ENCODE measurements around the gene DDX24.

DDX24 gene

GRCh38 chr14:94116701-94117100 is 35.7 kb upstream of the DDX24 start:
- in situ Hi-C loops (cut with HindIII; ENCODE audit: low pct_ligation_motif_present, low pct_unique_long_range_greater_than_20kb, low sequenced_read_pairs), result no loop called here
- no peak for DNase-seq

- in situ Hi-C loops (cut with HindIII; ENCODE audit: low pct_ligation_motif_present, low pct_unique_long_range_greater_than_20kb, low sequenced_read_pairs), result no loop called here
- DNase-seq, result no peak
These were observed 34.6 kb upstream of the DDX24 start for GRCh38 chr14:94115631-94116030.

- DNase-seq, result no peak
- in situ Hi-C loops (cut with HindIII; ENCODE audit: low pct_ligation_motif_present, low pct_unique_long_range_greater_than_20kb, low sequenced_read_pairs), result no loop called here
These were observed 34.1 kb upstream of the DDX24 start for GRCh38 chr14:94115058-94115591.

- in situ Hi-C loops (cut with HindIII; ENCODE audit: low pct_ligation_motif_present, low pct_unique_long_range_greater_than_20kb, low sequenced_read_pairs), result no loop called here
These were observed 33.6 kb upstream of the DDX24 start for GRCh38 chr14:94114589-94115057.

GRCh38 chr14:94113908-94114588 is 33.0 kb upstream of the DDX24 start:
- in situ Hi-C loops (cut with HindIII; ENCODE audit: low pct_ligation_motif_present, low pct_unique_long_range_greater_than_20kb, low sequenced_read_pairs), result no loop called here
- DNase-seq, result no peak

More at GRCh38 chr14:94114589-94115057, 33.6 kb upstream of the DDX24 start:
- no peak for DNase-seq

GRCh38 chr14:94113490-94113889 is 32.5 kb upstream of the DDX24 start:
- in situ Hi-C loops (cut with HindIII; ENCODE audit: low pct_ligation_motif_present, low pct_unique_long_range_greater_than_20kb, low sequenced_read_pairs), result no loop called here
- no peak for DNase-seq

GRCh38 chr14:94113073-94113472 is 32.1 kb upstream of the DDX24 start:
- no peak for DNase-seq
- in situ Hi-C loops (cut with HindIII; ENCODE audit: low pct_ligation_motif_present, low pct_unique_long_range_greater_than_20kb, low sequenced_read_pairs), result no loop called here

- no peak for DNase-seq
- in situ Hi-C loops (cut with HindIII; ENCODE audit: low pct_ligation_motif_present, low pct_unique_long_range_greater_than_20kb, low sequenced_read_pairs), result no loop called here
These were observed 31.6 kb upstream of the DDX24 start for GRCh38 chr14:94112513-94113063.

GRCh38 chr14:94111276-94112095 is 30.5 kb upstream of the DDX24 start:
- in situ Hi-C loops (cut with HindIII; ENCODE audit: low pct_ligation_motif_present, low pct_unique_long_range_greater_than_20kb, low sequenced_read_pairs), result no loop called here
- DNase-seq, result no peak

GRCh38 chr14:94110552-94111181 is 29.7 kb upstream of the DDX24 start, which contains the start of gene IFI27:
IFI27 (plus strand) TSS chr14:94110736.
- peak; percentile 21 for DNase-seq
- in situ Hi-C loops (cut with HindIII; ENCODE audit: low pct_ligation_motif_present, low pct_unique_long_range_greater_than_20kb, low sequenced_read_pairs), result no loop called here

GRCh38 chr14:94109915-94110250 is 28.9 kb upstream of the DDX24 start:
- in situ Hi-C loops (cut with HindIII; ENCODE audit: low pct_ligation_motif_present, low pct_unique_long_range_greater_than_20kb, low sequenced_read_pairs), result no loop called here

GRCh38 chr14:94104731-94105130 is 23.7 kb upstream of the DDX24 start:
- no peak for DNase-seq
- in situ Hi-C loops (cut with HindIII; ENCODE audit: low pct_ligation_motif_present, low pct_unique_long_range_greater_than_20kb, low sequenced_read_pairs), result no loop called here

More at GRCh38 chr14:94109915-94110250, 28.9 kb upstream of the DDX24 start:
- DNase-seq, result no peak

- DNase-seq, result no peak
- in situ Hi-C loops (cut with HindIII; ENCODE audit: low pct_ligation_motif_present, low pct_unique_long_range_greater_than_20kb, low sequenced_read_pairs), result no loop called here
These were observed 22.6 kb upstream of the DDX24 start for GRCh38 chr14:94103554-94104150.

GRCh38 chr14:94102768-94103482 is 21.9 kb upstream of the DDX24 start:
- in situ Hi-C loops (cut with HindIII; ENCODE audit: low pct_ligation_motif_present, low pct_unique_long_range_greater_than_20kb, low sequenced_read_pairs), result no loop called here
- no peak for DNase-seq

- in situ Hi-C loops (cut with HindIII; ENCODE audit: low pct_ligation_motif_present, low pct_unique_long_range_greater_than_20kb, low sequenced_read_pairs), result no loop called here
These were observed 20.7 kb upstream of the DDX24 start for GRCh38 chr14:94101748-94102147.

GRCh38 chr14:94100847-94101246 is 19.8 kb upstream of the DDX24 start:
- in situ Hi-C loops (cut with HindIII; ENCODE audit: low pct_ligation_motif_present, low pct_unique_long_range_greater_than_20kb, low sequenced_read_pairs), result no loop called here
- peak; percentile 39 for DNase-seq

More at GRCh38 chr14:94101748-94102147, 20.7 kb upstream of the DDX24 start:
- DNase-seq, result no peak

- in situ Hi-C loops (cut with HindIII; ENCODE audit: low pct_ligation_motif_present, low pct_unique_long_range_greater_than_20kb, low sequenced_read_pairs), result no loop called here
- DNase-seq, result no peak
These were observed 18.0 kb upstream of the DDX24 start for GRCh38 chr14:94099006-94099405.

Measured in ACHN (cell line).